OCI-LY1 (cell line): ENCODE data around the gene FLAD1.

ENCODE experiments used
- H2AFZ ChIP-seq: fragments of 200-600 bp; sonication (generic), shearing (Covaris generic); 2 replicates; pipeline ENCODE4 v1.6.0; 2014; ENCODE audit warnings: antibody characterized with exemption, mild to moderate bottlenecking, low read length
- H3F3A ChIP-seq: fragments of 200-600 bp; sonication (generic), shearing (Covaris generic); 2 replicates; pipeline ENCODE4 v1.6.0; 2014; ENCODE audit warnings: mild to moderate bottlenecking, antibody characterized with exemption, low read length, moderate library complexity; ENCODE audit not compliant: insufficient read depth
- H3K27ac ChIP-seq: fragments of 200-600 bp; sonication (generic); 2 replicates; pipeline ENCODE4 v1.5.1; 2014; ENCODE audit warnings: low read length, mixed run types, mild to moderate bottlenecking, low read depth; ENCODE audit not compliant: poor library complexity, severe bottlenecking
- H3K27me3 ChIP-seq: fragments of 200-600 bp; sonication (generic); 2 replicates; pipeline ENCODE4 v1.6.0; 2014; ENCODE audit warnings: antibody characterized with exemption, mild to moderate bottlenecking, low read length, moderate library complexity; ENCODE audit not compliant: insufficient read depth
- H3K36me3 ChIP-seq: fragments of 200-600 bp; sonication (generic); 2 replicates; pipeline ENCODE4 v1.6.1; 2014; ENCODE audit warnings: mild to moderate bottlenecking, antibody characterized with exemption, low read length, moderate library complexity, mixed read lengths; ENCODE audit not compliant: insufficient read depth
- H3K4me1 ChIP-seq: fragments of 200-600 bp; sonication (generic); 2 replicates; pipeline ENCODE4 v1.5.1; 2014; ENCODE audit warnings: mild to moderate bottlenecking, low read length, moderate library complexity; ENCODE audit not compliant: insufficient read depth, severe bottlenecking
- H3K4me2 ChIP-seq: fragments of 200-600 bp; sonication (generic), shearing (Covaris generic); 2 replicates; pipeline ENCODE4 v1.6.1; 2014; ENCODE audit warnings: low read length
- H3K4me3 ChIP-seq: fragments of 200-600 bp; sonication (generic); 2 replicates; pipeline ENCODE4 v1.5.1; 2014; ENCODE audit warnings: low read length, low read depth, mild to moderate bottlenecking, mixed read lengths; ENCODE audit not compliant: poor library complexity, severe bottlenecking
- H3K79me2 ChIP-seq: fragments of 200-600 bp; shearing (Covaris generic); 2 replicates; pipeline ENCODE4 v1.6.1; 2016; ENCODE audit warnings: mixed run types, low read length, mixed read lengths; ENCODE audit not compliant: insufficient read depth
- H3K9ac ChIP-seq: fragments of 200-600 bp; sonication (generic), shearing (Covaris generic); 2 replicates; pipeline ENCODE4 v1.6.1; 2014; ENCODE audit warnings: mild to moderate bottlenecking, low read length, mixed read lengths
- H3K9me2 ChIP-seq: fragments of 200-600 bp; sonication (generic), shearing (Covaris generic); 2 replicates; pipeline ENCODE4 v1.6.1; 2014; ENCODE audit warnings: low read depth, mild to moderate bottlenecking, low read length, mixed read lengths
- H3K9me3 ChIP-seq: fragments of 200-600 bp; shearing (Covaris generic); 2 replicates; pipeline ENCODE4 v1.6.1; 2014; ENCODE audit warnings: low read length, mixed read lengths
- H4K20me1 ChIP-seq: fragments of 200-600 bp; sonication (generic), shearing (Covaris generic); 2 replicates; pipeline ENCODE4 v1.6.0; 2016; ENCODE audit warnings: mild to moderate bottlenecking, low read length; ENCODE audit not compliant: insufficient read depth
- EZH2 ChIP-seq: fragments of 200-600 bp; sonication (generic), shearing (Covaris generic); IDR thresholded peaks from 2 replicates; pipeline ENCODE4 v1.8.0; 2017; ENCODE audit warnings: borderline replicate concordance, mixed run types, mild to moderate bottlenecking, antibody characterized with exemption, low read length, moderate library complexity, mixed read lengths
- TF ChIP-seq, protein P1 (sequence below): fragments of 200-600 bp; sonication (generic), shearing (Covaris generic); IDR thresholded peaks from 2 replicates; pipeline ENCODE4 v1.5.1; 2017; ENCODE audit warnings: mild to moderate bottlenecking, antibody characterized with exemption, low read length, moderate library complexity, mixed read lengths

Gene FLAD1

DNA sequence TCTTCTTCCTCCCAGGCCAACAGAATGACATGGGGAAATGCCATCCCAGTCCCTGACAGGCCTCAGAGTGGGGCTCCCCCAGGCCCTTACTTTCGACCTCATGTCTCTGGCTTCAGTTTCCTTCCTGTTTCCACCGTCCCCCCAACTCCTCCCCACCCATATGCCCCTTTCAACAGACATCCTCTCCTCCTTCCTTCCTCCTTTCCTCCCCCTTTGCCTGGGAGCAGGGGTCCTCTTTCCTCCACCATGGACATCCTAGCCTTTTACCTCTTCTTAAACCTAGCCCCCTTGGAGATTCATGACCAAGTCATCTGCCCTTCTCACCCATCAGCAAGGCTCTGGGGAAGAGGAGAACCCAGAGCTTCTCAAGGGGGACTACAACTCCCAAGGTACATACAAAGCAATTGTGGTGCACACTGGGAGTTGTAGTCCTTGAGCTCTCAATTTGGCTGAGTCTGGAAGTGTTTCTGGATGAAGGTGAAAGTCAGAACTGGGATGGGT, 23.5 kb downstream of the FLAD1 start:
- H4K20me1 ChIP-seq: no peaks in the 10 kb centered on the region
- no peak overlapping the region for H3K4me2 ChIP-seq
- peaks cover 4% of the 10 kb centered on the region; the same call in 1 of the 2 replicates for H3F3A ChIP-seq
- no peak overlapping the region for H3K9ac ChIP-seq
- H3K9me3 ChIP-seq: no peaks in the 10 kb centered on the region
- no peaks in the 10 kb centered on the region for H3K79me2 ChIP-seq
- TF ChIP-seq, protein P1, sequence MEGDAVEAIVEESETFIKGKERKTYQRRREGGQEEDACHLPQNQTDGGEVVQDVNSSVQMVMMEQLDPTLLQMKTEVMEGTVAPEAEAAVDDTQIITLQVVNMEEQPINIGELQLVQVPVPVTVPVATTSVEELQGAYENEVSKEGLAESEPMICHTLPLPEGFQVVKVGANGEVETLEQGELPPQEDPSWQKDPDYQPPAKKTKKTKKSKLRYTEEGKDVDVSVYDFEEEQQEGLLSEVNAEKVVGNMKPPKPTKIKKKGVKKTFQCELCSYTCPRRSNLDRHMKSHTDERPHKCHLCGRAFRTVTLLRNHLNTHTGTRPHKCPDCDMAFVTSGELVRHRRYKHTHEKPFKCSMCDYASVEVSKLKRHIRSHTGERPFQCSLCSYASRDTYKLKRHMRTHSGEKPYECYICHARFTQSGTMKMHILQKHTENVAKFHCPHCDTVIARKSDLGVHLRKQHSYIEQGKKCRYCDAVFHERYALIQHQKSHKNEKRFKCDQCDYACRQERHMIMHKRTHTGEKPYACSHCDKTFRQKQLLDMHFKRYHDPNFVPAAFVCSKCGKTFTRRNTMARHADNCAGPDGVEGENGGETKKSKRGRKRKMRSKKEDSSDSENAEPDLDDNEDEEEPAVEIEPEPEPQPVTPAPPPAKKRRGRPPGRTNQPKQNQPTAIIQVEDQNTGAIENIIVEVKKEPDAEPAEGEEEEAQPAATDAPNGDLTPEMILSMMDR: no peak
- no peak for TF ChIP-seq EZH2
- no peak overlapping the region for H3K4me3 ChIP-seq
- peaks cover 32% of the 10 kb centered on the region for H3K4me1 ChIP-seq
- H2AFZ ChIP-seq: no peak overlapping the region
- no peaks in the 10 kb centered on the region for H3K9me2 ChIP-seq
- H3K27me3 ChIP-seq: no peaks in the 10 kb centered on the region
- H3K27ac ChIP-seq: peak overlapping the region; percentile 69
- H3K36me3 ChIP-seq: no peaks in the 10 kb centered on the region

DNA sequence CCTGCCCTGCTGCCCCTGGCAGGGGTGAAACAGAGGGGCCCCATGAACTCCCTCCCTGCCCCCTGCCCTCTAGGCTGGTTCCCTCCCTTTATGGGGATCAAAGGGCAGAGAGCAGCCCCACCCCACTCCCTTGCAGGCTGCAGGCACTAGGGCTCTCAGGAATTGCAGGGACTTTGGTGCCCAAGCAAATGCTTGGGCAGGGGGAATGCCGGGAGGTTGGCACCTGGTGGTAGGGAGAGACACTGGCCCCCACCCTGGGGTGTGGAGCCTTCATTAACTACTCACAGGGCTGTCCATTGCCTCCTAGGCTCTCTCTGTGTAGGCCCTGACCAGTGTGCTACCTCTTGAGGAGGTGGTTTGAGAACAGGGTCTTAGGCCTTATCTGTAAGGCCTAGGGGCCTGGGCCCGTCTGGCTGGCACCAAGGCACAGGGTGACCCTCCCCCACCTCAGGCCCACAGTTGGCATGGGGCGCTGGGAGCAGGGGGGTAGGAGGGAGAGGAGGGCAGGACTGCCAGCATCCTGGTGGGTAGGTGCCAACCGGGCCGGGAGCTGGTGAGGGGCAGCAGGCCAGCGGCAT, 24.2 kb downstream of the FLAD1 start:
- Histone ChIP-seq H3K4me1 (peaks cover 32% of the 10 kb centered on the region), H3K9ac (no peak overlapping the region), H3K27ac (no peak overlapping the region)

DNA sequence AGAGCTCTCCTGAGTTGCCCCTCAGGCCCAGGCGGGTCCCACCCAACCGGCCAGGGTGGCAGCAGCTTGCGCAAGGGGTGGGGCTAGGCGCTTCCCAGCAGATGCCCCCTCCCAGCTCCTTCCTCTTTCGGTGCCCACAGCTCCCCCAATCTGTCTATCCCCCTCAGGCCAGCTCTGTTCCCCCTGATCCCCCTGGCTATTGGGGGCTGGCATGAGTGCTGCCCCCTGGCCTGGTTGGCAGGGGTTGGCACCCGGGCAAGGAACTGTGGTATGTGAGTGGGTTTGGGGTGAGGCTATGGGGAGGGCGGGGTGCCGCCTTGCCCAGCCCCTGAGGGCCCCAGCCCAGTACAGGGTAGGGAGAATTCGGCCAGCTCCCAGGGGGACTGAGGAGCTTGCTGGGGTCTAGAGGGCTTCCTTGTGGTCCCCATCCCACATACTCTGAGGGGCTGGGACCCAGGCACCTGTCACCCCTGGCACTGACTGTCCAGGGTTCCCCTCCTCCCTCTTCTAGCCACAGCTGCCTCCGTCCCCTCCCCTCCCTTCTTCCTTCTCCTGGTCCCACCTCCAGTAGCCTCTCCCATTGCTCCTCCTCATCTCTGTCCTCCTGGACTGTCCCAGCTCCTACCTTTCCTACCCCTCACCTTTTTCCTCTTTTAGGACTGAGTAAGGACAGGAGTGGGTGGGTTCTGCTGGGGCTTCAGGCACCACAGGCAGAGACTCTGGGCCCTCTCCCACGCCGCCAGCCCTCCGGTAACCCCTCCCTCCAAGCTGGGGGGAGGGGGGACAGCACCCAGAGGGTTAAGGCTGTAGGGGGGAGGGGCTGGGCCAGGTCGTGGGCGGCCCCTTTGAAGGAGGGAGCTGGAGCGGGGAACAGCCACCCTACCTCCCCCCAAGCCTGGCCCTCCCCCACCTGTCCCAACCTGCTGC, 25.1 kb downstream of the FLAD1 start:
- H2AFZ ChIP-seq: no peak overlapping the region
- H3K27ac ChIP-seq: no peak overlapping the region
- no peaks in the 10 kb centered on the region for H3K36me3 ChIP-seq
- H3F3A ChIP-seq: peaks cover 4% of the 10 kb centered on the region; the same call in 1 of the 2 replicates
- no peak overlapping the region for H3K4me3 ChIP-seq
- H3K4me2 ChIP-seq: no peak overlapping the region
- H4K20me1 ChIP-seq: no peaks in the 10 kb centered on the region
- no peaks in the 10 kb centered on the region for H3K27me3 ChIP-seq
- no peak for TF ChIP-seq EZH2
- TF ChIP-seq, protein P1: no peak
- no peaks in the 10 kb centered on the region for H3K9me2 ChIP-seq
- peaks cover 32% of the 10 kb centered on the region for H3K4me1 ChIP-seq
- no peaks in the 10 kb centered on the region for H3K79me2 ChIP-seq
- H3K9ac ChIP-seq: no peak overlapping the region
- no peaks in the 10 kb centered on the region for H3K9me3 ChIP-seq

More for the DNA sequence above, 24.2 kb downstream of the FLAD1 start:
- no peak overlapping the region for H3K4me2 ChIP-seq
- no peaks in the 10 kb centered on the region for H3K27me3 ChIP-seq
- TF ChIP-seq, protein P1: no peak
- no peak for TF ChIP-seq EZH2
- peaks cover 4% of the 10 kb centered on the region; the same call in 1 of the 2 replicates for H3F3A ChIP-seq
- H3K9me3 ChIP-seq: no peaks in the 10 kb centered on the region
- H2AFZ ChIP-seq: no peak overlapping the region
- no peaks in the 10 kb centered on the region for H4K20me1 ChIP-seq
- no peaks in the 10 kb centered on the region for H3K36me3 ChIP-seq
- no peaks in the 10 kb centered on the region for H3K79me2 ChIP-seq
- H3K9me2 ChIP-seq: no peaks in the 10 kb centered on the region
- no peak overlapping the region for H3K4me3 ChIP-seq
